Kidney glomerular epithelial cell (primary cell): ENCODE data around the gene FAM20C.

ENCODE experiments used
- DNase-seq: peaks from one replicate; lab custom pipeline; 2025; lab: John Stamatoyannopoulos, UW

The FAM20C gene

DNA sequence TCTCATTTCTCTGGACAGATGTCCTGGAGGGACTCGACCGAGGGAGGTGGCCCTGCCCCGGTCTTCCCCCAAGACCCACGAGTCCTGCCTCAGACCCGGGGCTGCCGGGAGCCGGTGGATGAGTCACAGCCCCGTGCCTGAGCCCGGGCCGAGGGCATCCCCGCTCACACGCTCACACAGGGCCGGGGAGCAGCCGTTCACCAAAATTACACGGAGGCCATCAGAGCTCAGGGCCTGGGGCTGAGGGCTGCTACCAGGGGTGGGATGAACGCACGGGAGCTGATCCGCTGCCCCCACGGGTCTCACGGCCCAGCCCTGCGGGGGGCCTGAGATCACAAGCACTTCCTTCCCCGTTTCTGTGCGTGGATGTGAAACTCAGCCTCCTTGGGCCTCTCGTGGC is 17.5 kb downstream of the FAM20C start:
- no peak for DNase-seq

DNA sequence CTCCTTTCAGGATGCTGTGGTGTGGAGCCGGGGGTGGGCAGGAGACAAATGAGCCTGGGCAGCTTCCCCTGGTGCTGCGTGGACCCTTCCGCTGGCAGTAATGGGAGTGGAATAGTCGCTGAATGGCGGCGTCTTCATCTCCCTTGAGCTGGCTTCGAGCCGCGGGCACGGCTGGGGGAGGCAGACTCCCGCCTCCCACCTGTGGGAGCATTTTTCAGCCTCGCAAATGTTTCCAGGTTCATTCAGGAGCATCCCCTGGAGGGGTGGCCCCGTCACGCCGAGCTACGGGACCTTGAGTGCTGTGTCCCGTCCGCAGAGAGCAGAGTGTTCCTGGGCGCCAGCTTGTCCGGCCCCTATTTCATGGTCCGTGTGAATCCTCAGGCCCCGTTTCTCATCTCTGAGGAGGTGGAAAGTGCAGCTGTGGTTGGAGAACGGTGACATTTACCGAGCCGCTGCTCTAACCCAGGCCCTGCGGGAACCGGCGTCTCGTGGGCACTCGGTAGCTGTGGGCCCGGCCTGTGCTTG is 18.1 kb downstream of the FAM20C start:
- DNase-seq = no peak

DNA sequence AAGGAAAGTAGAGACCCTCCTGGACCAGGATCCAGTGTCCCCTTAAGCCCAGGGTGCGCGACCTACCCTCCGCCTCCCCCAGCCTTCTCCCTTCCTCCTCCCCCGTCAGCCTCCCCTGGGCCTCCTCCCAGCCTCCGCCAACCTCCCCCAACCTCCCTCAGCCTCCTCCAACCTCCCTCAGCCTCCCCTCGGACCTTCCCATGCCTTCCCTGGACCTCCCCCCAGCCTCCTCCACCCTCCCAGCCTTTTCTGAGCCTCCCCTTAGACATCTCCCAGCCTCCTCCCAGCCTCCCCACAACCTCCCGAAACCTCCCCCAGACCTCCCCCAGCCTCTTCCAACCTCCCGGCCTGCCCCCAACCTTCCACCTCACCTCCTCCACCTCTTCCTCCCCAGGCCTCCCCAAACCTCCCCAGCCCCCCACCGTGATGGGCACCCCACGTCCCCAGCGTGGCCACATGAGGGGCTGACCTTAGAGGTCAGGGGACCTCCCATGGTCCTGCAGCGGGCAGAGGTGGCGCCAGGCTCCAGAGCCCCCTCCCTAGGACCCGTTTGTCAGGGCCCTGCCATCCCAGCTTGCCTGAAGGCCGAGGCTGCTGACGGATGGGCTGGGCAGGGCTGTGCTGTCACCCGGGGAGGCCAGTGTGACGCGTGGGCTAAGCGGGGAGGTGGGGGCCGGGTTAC is 18.8 kb downstream of the FAM20C start:
- DNase-seq = no peak

DNA sequence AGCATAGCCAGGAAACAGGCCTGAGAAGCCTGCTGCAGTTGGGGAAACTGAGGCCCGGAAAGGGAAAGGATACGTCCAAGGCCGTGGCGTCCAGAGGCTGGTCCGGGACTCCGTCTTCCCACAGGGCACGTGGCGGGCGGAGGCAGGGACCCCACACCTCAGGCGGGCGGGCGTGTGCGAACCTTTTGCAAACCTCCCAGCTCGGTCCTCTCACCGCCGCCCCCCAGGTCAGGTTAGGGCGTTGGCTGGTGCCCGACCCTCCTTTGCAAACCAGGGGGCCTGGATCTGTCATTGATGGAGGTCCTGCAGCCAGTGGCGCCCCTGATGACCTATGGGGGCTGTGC is 19.3 kb downstream of the FAM20C start:
- no peak for DNase-seq

DNA sequence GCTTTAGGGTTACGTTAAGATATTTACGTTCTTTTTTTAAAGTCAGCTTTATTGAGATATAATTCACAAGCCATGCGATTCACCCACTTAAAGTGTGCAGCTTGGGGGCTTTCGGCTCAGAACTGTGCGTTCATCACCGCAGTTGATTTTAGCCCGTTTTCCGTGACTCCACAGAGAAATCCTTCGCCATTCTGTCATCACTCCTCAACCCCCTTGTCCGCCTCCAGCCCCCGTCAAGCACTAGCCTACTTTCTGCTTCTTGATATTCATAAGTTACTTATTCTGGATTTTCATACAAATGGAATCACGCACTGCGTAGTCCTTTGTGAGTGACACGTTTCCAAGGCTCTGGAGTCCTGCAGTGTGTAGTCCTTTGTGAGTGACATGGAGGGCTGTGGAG is 20.4 kb downstream of the FAM20C start:
- no peak for DNase-seq

DNA sequence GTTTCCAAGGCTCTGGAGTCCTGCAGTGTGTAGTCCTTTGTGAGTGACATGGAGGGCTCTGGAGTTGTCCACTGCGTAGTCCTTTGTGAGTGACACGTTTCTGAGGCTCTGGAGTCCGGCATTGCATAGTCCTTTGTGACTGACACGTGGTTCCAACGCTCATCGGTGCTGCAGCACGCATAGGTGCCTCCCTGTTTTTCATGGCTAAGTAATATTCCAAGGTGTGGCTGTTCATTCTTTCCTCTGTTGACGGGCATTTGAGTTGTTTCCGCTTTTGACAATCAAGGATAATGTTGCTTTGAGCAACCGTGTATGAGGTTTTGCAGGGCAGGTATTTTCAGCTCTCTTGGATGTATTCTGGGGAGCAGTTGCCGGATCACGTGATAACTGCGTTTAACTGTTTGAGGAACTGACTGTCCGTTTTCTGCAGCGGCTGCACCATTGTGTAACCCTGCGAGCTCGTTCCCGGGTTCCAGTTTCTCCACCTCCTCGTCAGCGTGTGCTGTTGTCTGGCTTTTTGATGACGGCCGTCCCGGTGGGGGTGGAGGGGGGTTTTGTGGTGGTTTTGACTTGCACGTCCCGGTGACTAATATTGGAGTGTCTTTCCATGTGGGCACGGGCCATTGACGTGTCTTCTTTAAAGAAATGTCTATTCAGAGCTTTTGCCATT is 21.1 kb downstream of the FAM20C start:
- no peak for DNase-seq

DNA sequence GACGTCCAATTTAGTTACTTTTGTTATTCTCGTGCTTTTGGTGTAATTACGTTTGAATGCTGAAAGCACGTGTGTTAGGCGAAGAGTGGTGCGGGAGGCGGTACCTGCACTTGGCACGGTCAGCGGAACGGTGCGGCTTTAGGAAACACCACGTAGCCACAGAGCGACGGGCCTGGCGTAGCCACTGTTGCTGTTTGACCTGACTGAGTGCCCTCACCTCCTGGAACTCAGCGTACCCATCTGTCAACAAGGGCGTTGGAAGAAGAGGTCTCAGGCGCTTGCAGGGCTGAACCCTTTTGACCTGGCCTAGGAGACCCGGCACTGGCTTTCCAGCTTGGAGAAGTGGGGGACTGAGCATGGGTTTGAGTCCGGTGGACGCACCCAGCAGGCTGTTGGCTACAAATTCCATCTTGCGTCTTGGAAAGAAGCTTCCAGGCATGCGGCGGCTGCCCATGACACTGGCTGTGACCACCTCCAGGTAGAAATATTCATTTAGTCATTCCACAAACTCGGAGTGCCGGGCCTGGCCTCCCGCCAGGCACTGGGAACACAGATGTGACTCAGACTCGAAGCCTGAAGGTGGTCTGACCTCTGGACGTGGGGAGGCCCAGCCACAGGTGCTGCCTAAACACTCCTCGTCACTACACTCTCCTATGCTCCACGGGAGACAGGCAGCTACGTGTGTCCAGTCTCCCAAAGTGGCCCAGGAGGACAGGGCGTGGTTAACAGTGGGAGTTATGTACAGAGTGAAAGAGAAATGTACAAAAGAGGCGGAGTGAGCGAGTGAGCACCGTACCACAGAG is 22.2 kb downstream of the FAM20C start:
- peak; percentile 52 for DNase-seq

DNA sequence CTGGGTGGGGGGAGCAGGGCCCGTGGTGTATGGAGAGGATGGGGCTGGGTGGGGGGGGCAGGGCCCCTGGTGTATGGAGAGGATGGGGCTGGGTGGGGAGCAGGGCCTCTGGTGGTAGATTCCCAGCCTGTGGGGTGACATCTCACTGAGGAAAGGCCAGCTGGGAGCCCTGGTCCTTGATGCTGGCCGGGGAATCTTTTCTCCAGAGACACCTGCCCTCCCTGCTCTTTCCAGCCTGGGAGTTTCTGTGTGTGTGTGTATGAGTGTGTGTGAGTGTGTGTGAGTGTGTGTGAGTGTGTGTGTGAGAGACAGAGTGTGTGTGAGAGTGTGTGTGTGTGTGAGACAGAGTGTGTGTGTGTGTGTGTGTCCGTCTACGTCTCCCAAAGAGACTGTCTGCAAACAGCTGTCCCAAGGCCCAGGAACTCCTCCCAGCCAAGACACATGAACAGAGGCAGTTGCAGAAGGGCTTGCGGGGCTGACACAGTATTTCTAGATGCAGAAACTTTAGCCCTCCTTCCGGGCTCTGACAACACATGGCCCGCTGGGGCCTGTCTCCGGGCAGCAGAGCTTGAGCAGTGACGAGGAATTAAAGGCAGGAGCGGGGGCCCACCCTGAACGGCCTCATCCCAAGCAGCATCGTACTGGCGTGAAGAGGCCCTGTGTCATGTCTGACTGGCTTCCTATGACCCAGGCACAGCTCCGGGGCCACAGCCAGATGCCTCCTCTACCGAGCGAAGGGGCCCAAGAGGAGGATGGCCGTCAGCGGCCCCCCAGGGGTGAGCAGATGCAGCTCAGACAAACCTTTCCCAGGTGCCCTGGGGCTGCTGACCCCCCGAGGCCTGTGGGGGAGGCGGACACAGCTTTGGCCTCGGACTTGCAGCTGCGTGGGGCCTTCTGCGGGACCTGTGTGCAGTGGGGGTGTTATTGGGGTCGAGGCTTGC is 24.3 kb downstream of the FAM20C start:
- DNase-seq = no peak

DNA sequence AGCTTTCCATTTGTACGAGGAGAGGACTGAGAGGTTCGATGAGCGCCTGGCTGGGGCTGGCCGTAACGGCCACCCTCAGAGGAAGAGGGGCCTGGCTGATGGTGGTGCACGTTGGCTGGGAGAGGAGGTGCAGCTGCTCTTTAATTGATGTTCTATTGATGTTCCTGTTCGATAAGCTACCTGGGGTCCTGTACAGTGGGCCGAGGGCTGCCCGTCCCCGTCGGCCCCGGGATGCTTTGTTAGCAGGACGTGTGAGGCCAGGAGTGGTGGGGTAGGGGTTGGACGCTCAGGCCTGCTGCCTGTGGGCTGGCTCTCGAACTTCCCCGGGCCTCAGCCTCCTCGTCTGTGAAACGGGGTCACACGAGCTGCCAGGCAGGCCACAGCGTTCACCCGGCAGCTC is 25.4 kb downstream of the FAM20C start:
- DNase-seq = no peak

DNA sequence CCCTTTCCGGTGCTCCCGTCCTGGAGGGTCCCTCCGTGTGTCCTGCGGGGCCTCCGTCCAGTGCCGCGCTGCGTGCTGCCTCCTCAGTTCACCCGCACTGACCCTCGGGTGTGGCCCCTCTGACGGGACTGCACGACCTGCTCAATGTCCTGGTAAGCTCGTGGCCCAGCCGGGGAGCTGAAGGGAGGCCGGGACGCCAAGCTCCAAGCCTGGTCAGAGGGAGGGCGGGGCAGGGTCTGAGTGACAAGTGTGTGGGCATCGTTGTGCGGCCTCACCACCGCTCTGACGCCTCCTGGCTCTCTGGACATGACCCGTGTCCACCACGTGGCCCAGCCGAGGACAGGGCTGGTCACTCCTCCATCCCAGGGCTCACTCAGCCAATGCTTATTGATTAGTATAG is 25.9 kb downstream of the FAM20C start:
- DNase-seq = no peak

DNA sequence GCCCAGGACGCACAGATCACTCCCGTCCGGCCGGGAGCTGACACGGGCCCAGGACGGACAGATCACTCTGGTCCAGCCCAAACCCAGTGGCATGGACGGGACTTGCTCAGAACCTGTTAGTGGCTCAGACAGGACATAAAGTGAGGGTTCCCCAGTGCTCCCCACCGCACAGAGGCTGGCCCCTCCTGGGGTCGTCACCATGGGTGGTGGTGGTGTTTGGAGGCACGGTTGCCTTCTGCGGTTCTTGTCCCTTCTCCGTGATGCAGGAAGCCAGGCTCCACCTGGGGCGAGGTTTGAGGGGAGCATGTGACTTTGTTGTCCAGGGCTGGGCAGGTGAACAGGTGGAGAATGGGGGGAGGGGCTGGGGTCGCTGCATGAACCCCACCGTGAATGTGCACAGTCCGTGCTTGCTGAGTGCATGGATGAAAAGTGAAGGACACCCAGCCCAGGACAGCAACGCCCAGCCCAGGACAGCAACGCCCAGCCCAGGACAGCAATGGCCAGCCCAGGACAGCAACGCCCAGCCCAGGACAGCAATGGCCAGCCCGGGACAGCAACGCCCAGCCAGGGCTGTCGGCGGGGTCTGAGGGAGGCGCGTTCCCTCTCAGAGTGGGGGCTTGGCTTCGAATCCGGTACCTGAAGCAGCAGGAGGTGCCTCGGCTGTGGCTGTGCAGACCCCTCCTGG is 26.7 kb downstream of the FAM20C start:
- DNase-seq = no peak

DNA sequence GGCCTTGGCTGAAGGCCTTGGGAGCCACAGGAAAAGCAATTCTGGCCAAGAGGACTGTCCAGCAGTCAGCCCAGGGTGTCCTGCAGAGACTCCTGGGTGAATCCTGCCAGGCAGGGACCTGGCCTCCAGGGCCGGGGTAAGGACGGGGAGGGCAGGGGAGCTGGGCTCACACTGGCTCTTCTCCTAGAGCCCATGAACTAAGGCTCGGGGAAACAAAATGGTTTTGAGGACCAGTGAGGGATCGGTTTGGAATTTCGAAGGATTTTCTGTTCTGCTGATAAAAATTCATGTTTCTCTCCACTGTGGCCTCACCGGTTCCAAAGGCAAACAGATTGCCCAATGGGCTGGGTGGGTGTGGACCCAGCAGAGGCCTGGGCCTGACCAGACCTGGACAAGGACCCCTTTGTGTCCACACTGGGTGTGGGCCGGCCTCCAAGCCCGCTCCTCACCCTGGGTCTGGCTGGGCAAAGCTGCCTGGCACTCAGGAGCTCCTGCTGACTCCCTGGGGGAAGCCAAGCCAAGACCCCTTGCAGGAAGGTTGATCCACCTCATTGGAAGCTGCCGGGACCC is 27.3 kb downstream of the FAM20C start:
- DNase-seq = no peak

DNA sequence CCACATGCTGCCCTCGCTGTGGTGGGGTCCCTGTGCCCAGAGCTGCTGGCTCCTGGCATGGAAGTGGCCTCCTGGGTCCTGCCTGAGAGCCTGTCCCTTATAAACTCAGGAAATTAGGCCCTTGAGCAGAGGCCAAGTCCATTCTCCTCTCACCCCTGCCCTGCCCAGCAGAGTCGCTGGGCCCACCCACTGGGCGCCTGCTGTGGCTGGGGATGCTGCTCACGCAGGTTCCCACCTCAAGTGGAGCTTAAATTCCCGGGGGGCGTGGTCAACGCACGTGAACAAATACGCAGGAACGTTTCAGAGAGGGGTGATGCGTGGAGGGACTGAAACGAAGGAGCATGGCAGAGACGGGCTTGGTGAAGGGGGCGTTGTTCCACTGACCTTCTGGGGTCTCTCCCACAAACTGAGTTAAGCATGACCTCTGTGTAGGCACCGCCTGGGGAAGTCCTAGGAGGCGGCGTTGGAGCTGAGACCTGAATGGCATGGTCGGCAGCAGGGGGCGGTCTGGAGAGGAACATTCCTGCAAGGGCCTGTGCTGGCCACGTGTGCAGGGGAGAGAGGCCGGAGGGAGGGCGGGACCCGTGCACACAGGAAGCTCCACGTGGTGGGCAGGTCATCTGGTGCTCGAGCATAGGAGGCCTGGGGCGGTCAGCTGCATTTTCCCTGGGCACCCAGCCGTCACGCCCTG is 27.9 kb downstream of the FAM20C start:
- peak; percentile 3 for DNase-seq

DNA sequence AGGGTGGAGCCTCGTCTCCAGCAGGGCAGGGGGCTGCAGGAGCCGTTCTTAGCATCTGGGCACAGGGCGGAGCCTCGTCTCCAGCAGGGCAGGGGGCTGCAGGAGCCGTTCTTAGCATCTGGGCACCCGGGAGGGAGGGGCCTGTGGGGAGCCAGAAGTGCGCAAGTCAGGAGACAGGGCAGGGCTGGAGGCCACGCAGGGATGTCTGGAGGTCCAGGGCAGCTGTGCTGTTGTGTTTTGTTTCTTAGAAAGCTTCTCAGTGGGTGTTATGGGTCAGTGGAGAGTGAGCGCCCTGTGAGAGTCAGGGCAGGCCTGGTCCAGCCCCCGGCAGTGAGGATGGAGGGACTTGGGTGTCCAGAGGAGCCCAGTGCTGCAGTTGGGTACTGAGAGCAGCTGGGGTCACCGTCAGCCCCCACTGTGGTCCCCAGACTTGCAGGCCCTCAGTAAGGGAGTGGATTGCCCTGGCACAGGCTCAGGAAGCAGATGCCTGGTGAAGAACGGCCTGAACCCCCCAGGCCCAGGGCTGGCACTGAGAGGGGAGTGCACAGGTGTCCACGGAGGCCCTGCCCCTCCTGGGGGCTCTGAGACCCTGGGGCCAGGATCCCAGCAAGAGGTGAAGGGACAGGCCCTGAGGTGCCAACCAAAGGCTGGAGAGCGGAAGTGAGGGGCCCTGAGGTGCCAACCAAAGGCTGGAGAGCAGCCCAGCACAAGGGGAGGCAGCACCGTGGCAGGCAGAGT is 29.8 kb downstream of the FAM20C start:
- no peak for DNase-seq

DNA sequence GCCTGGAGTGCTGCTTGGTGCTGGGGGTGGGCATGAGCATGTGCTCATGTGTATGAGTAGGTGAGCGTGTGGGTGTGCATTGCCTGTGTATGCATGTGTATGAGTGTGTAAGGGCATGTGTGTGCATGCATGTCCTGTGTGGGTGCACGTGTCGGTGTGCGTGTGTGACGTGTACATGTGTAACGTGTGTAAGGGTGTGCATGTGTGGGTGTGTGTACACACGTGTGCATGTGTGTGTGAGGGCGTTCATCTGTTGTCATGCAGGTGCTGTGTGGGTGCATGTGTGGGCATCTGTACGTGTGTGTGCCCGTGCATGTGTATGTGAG is 30.3 kb downstream of the FAM20C start:
- no peak for DNase-seq

DNA sequence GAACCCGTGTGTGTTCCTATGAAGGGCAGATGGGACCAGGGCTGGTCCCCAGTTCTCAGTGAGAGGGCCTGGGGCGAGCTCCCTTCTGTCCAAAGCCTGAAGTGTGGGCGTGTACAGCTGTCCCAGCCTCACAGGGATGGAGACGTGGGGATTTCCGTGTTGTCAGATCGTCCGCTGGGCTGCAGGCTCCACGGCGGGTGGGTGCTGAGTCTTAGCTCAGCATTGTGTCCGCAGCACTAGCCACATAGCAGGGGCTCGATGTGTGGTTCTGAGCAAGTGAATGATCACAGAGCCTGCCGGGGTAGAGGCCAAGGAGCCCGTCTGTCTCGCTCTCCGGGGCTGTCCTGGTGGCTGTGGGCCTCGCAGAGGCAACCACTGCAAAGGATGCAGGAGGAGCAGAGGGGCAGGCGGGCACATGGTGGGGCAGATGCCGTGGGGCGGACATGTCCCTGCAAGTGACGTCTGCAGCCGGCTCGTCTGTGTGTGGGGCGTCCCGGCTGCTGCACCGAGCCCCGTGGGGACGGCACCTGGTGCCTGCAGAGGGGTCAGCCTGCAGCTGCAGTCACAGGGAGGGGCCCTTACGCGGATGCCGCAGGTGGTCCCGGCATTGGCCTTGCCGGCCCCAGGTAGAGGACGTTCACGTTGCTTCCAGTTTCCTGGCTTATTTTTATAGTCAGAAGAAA is 30.9 kb downstream of the FAM20C start:
- no peak for DNase-seq

DNA sequence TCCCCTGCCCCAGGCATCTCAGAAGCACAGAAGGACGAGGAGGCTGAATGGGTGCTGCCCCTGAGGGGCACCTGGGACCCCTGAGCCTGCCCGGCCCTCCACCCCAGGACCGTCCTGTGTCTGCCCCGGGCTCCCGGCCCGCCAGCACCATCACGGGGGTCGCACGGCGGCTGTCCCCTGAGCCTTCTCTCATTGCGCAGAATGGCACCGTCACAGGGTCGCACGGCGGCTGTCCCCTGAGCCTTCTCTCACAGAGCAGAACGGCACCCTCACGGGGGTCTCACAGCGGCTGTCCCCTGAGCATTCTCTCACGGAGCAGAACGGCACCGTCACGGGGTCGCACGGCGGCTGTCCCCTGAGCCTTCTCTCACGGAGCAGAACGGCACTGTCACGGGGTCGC is 31.5 kb downstream of the FAM20C start:
- no peak for DNase-seq

DNA sequence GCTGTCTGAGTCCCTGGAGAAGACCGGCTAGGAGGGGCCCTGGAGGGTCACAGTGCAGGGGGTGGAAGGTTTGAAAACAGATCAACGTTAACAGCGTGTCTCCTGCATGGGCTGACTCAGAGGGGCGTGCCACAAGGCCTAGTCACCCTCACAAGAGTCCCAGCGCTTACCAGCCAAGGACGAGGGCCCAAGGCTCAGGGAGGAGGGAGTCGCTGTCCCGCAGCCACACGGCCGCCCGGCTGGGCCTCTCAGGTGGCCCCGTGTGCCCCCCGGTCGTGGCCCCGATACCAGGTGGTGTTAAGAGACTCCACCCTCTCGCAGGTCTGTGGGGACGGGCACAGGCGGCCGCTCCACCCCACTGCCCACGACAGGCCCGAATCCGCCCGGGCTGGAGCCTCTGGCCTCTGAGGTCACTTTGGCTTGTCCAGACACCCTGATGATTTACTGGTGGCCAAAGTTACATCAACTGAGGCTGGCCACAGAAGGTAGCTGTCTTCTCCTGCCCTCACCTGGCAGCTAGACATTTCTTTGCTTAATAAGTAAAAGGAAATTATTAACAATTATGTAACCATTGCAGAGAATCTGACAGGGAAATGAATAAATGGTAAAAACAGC is 34.0 kb downstream of the FAM20C start:
- DNase-seq = no peak

DNA sequence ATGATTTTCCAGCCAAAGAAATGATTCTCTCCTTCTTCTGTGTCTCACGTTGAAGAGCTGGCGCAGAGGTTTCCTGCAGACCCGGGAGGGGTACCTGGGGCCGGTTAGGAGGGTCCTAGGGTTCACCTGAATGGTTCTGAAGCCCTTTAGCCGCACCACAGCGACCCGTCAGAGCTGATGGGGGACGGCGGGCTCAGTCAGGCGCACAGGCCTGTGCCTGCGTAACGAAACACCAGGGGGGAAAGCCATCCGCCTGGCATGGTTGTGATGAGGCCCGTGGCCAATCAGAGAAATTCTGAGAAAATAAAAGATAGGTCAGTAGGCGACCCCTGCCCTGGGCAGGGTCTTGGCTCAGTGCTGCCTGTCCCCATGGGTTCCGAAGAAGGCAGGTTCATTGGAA is 35.6 kb downstream of the FAM20C start:
- DNase-seq = no peak
